Ovary (tissue), 9 donors: Measurements from ENCODE around the gene CLTB. TPM values are rescaled to one million over a fixed set of nuclear protein-coding genes. Genes with fewer than 3 reads are reported as not detected.
A peak's percentile ranks its signal among the peaks of the same experiment; 100 is the strongest.

Experiments used
- DNase-seq, 5 donors: peaks; one replicate each; pipeline ENCODE4 v3.0.0-alpha.2; 2019 to 2020
- H3K27ac ChIP-seq, 2 donors: fragments of 200-600 bp; one replicate each; pipeline versions ENCODE4 v1.5.1 to v1.8.0; 2019 to 2022
- H3K27me3 ChIP-seq: fragments of 200-600 bp; one replicate; pipeline ENCODE4 v1.8.0; 2022
- H3K36me3 ChIP-seq: fragments of 200-600 bp; sonication (generic); one replicate; pipeline ENCODE4 v1.5.1; 2019
- H3K4me1 ChIP-seq: one replicate; pipeline ENCODE4 v1.8.1; 2013; ENCODE audit warnings: mild to moderate bottlenecking, moderate library complexity; ENCODE audit not compliant: insufficient read depth
- H3K4me3 ChIP-seq: fragments of 200-600 bp; sonication (generic); one replicate; pipeline ENCODE4 v1.5.1; 2017
- H3K9me3 ChIP-seq, 2 donors: fragments of 200-600 bp in 1 of 2; sonication (generic) in 1 of 2; one replicate each; pipeline versions ENCODE4 v1.5.1 to v1.8.1; 2013 to 2019; ENCODE audit warnings: mild to moderate bottlenecking in 1 of 2, moderate library complexity in 1 of 2
- EP300 ChIP-seq: sonication (generic); formaldehyde crosslinking; IDR thresholded peaks from one replicate; pipeline ENCODE4 v1.6.1; 2017; ENCODE audit warnings: antibody characterized with exemption
- POLR2A ChIP-seq: fragments of 450-650 bp; IDR thresholded peaks from one replicate; pipeline ENCODE4 v1.6.1; 2017; ENCODE audit warnings: antibody characterized with exemption, mild to moderate bottlenecking, moderate library complexity
- WGBS, 3 donors: extraction: QIAGEN DNeasy Blood & Tissue Kit in 1 of 3; methylation state at CpG; one replicate each; pipeline versions ENCODE4 v1.1.5 to v1.1.7; 2013 to 2017; 5-methylcytosine and 5-hydroxymethylcytosine counted together
- intact Hi-C, 4 donors: fragments of 100-400 bp; cut with DNase I; formaldehyde crosslinking; loops; one replicate each; pipeline versions ENCODE4 v1.11.0 to v1.15.1; 2022 to 2023
- polyA plus RNA-seq, 2 donors: library from polyadenylated mRNA; stranded (reverse); fragments of 200-250 nt in 1 of 2; fragments of 350-450 nt in 1 of 2; fragmentation: Illumina TruSeq in 1 of 2; extraction: RNeasy Lipid Tissue Mini Kit (QIAGEN cat#74804) in 1 of 2; gene quantifications; one replicate each; pipeline ENCODE4 v1.2.3, GENCODE V29; 2013 to 2014
- total RNA-seq, 7 donors: library from RNA; depleted of rRNA in 2 of 7; stranded (reverse); fragments of >200 nt in 2 of 7; fragmentation: NEBNext Ultra II Directional in 3 of 7; extraction: Animal tissue kit (Norgen Biotek cat#: 25700) in 3 of 7; gene quantifications; one replicate each; pipeline versions ENCODE4 v1.1.0 to v1.2.4, GENCODE V29; 2016 to 2023
- TF ChIP-seq, protein P1 (sequence below), 3 donors: fragments of 450-650 bp in 2 of 3; fragments of 200-600 bp in 1 of 3; IDR thresholded peaks; one replicate each; pipeline versions ENCODE4 v1.5.1 to v1.8.0; 2016 to 2022; ENCODE audit warnings: antibody characterized with exemption in 3 of 3, mild to moderate bottlenecking in 1 of 3
- donor health status: DM: no; HTN: no; CAD: no; lungs with moderate emphysema.
- donor health status: DM: no; HTN: no; CAD: no.
- donor health status: Bipolar disorder and iron deficiency.
- donor health status: DM: yes; HTN: yes; CAD: no.
- donor health status: DM: no; HTN: no; CAD: no.
- donor health status: DM: yes; HTN: yes; CAD: no.

CLTB gene
- total and polyA plus RNA-seq, 9 donors: 35.9 to 138 (median 112) TPM

DNA sequence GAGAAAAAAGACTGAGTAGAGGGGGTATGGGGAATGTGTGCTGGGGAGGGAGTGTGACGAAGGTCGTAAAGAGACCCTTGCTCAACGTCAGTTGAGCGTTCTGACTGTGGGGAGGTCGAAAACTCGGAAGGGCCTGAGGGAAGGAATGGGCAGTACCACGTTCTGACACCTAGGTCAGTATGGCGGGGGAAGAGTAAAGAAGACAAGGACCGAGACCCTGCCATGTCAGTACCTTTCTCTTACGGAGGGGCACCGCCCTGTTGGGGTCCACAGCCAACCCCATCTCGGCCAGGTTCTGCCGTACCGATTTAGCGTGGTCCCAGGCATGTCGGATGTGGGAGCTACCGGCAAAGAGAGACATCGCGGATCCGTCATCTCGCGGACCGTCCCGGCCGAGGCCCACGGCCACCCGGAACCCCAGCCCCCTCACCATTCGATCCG is 28.3 kb downstream of the CLTB start:
- DNase-seq: no peak
- Histone ChIP-seq H3K27me3 (no peaks in the 10 kb centered on the region), H3K9me3 (no peaks in the 10 kb centered on the region), H3K36me3 (no peaks in the 10 kb centered on the region), H3K4me3 (peak overlapping the region; percentile 76), H3K4me1 (peaks cover 7% of the 10 kb centered on the region), H3K27ac (no peak overlapping the region)
- WGBS, 3 donors: 0 to 1% (median 1%) methylated on average over 27 to 29 of the region's 29 CpGs
- TF ChIP-seq POLR2A (no peak), EP300 (no peak)
- TF ChIP-seq, protein P1, sequence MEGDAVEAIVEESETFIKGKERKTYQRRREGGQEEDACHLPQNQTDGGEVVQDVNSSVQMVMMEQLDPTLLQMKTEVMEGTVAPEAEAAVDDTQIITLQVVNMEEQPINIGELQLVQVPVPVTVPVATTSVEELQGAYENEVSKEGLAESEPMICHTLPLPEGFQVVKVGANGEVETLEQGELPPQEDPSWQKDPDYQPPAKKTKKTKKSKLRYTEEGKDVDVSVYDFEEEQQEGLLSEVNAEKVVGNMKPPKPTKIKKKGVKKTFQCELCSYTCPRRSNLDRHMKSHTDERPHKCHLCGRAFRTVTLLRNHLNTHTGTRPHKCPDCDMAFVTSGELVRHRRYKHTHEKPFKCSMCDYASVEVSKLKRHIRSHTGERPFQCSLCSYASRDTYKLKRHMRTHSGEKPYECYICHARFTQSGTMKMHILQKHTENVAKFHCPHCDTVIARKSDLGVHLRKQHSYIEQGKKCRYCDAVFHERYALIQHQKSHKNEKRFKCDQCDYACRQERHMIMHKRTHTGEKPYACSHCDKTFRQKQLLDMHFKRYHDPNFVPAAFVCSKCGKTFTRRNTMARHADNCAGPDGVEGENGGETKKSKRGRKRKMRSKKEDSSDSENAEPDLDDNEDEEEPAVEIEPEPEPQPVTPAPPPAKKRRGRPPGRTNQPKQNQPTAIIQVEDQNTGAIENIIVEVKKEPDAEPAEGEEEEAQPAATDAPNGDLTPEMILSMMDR (IDR thresholded peaks at IDR 0.05): no peak
- intact Hi-C loops: loop anchor here in 1 of 4 donors (2.0 kb wide), 1 partner anchor 61 kb away; the partner anchor contains the start of gene FAF2

DNA sequence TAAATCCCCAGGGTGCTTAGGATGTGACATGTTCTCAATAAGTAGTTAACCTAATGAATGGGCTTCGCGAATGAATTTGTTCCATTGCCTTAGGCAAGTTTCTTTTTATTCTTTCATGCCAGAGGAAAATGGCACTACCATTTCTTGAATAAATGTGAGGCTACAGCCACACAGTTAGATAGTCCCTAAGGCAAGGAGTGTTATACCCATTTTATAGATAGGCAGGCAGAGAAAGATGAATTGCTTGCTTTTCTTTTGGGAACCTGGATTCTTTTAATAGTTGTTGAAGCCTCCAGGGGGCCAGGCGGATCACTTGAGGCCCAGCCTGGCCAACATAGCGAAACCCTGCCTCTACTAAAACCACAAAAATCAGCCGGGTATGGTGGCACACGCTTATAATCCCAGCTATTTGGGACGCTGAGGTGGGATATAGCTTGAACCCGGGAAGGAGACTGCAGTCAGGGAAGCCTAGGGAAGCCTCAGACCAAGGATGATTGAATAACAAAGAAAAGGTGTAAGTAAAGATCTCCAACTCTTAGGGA is 28.9 kb downstream of the CLTB start:
- H3K27ac ChIP-seq: no peak overlapping the region
- intact Hi-C loops: no loop called here
- no peaks in the 10 kb centered on the region for H3K9me3 ChIP-seq
- 33 to 38% (median 34%) methylated on average over 8 of the region's 8 CpGs for WGBS, 3 donors
- no peaks in the 10 kb centered on the region for H3K27me3 ChIP-seq
- H3K4me1 ChIP-seq: peaks cover 7% of the 10 kb centered on the region
- H3K36me3 ChIP-seq: no peaks in the 10 kb centered on the region
- TF ChIP-seq POLR2A (no peak), EP300 (no peak)
- TF ChIP-seq, protein P1 (IDR thresholded peaks at IDR 0.05): no peak
- DNase-seq: no peak
- peak overlapping the region; percentile 76 for H3K4me3 ChIP-seq

GRCh38 chr5:176386491-176386890 is 29.8 kb downstream of the CLTB start:
- no peaks in the 10 kb centered on the region for H3K27me3 ChIP-seq
- intact Hi-C loops: no loop called here
- whole genome bisulfite sequencing, 3 donors: 67 to 83% (median 73%) methylated on average over 1 of the region's 1 CpG
- H3K27ac ChIP-seq: no peak overlapping the region
- TF ChIP-seq POLR2A (no peak), EP300 (no peak)
- TF ChIP-seq, protein P1 (IDR thresholded peaks at IDR 0.05): no peak
- no peak overlapping the region for H3K4me3 ChIP-seq
- no peaks in the 10 kb centered on the region for H3K36me3 ChIP-seq
- H3K4me1 ChIP-seq: peaks cover 7% of the 10 kb centered on the region
- no peaks in the 10 kb centered on the region for H3K9me3 ChIP-seq
- DNase-seq: no peak

- no peaks in the 10 kb centered on the region for H3K27me3 ChIP-seq
- TF ChIP-seq EP300 (no peak), POLR2A (no peak)
- TF ChIP-seq, protein P1 (IDR thresholded peaks at IDR 0.05): no peak
- no peaks in the 10 kb centered on the region for H3K36me3 ChIP-seq
- H3K4me3 ChIP-seq: no peak overlapping the region
- DNase-seq: no peak
- WGBS, 3 donors: 80 to 92% (median 85%) methylated on average over 12 of the region's 12 CpGs
- H3K9me3 ChIP-seq: no peaks in the 10 kb centered on the region
- intact Hi-C loops: no loop called here
- no peak overlapping the region for H3K27ac ChIP-seq
- peaks cover 7% of the 10 kb centered on the region for H3K4me1 ChIP-seq
Observed at GRCh38 chr5:176384991-176385390, 31.3 kb downstream of the CLTB start.
